ENCODE data around the gene PKNOX2.
A peak's percentile ranks its signal among the peaks of the same experiment; 100 is the strongest.

Gene PKNOX2

DNA sequence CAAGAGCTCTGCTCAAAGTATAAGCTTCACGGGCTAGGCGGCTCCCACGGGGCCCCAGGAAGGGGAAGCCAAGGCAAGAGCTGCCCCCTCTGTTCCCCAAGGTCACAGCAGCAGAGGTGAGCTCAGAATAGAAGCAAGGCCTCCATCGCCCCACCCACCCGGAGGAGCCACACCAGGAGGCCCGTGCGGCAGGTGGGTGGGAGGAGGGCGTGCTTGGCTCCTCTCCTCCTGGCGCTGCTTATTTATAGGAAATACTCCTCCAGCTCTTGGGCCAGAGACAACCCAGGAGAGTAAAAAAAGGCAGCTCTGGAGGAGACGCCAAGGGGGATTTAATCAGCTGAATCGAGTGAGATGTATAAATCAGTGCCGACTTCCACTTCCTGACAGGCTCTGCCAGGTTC lies 243.8 kb downstream of the PKNOX2 start:
- no peak for DNase-seq (ENCODE audit: low spot score)

DNA sequence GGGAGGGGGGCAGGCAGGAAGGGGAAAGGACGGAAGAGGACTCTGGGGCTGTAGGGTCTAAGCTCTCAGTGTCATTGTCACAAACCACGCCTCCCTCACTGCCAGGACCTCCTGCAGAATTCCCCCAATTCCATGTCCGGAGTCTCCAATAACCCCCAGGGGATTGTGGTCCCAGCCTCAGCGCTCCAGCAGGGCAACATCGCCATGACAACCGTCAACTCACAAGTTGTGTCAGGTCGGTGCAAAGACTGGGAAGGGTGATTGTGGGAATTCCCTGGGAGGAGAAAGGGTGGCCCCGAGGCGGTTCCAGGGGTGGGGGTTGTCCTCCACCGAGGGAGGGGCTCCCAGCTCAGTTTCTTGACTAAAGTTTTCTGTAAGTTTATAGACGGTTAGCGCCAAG lies 245.5 kb downstream of the PKNOX2 start:
- no peak for DNase-seq (ENCODE audit: low spot score)

DNA sequence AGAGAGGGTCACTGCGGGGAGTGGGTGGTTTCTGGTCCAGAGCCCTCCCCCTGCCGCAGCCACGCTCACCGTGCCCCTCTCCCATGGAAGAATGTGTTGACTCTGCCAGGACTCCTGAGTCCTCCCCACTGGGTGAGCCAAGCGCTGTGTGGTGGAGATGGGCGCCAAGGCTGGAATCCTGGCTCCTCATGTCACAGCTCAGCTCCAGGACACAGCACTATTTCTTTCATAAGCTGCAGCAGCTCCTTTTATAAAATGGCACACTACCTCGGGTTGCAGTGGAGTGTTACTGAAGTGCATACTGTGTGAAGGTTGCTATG lies 247.6 kb downstream of the PKNOX2 start:
- no peak for DNase-seq (ENCODE audit: low spot score)

DNA sequence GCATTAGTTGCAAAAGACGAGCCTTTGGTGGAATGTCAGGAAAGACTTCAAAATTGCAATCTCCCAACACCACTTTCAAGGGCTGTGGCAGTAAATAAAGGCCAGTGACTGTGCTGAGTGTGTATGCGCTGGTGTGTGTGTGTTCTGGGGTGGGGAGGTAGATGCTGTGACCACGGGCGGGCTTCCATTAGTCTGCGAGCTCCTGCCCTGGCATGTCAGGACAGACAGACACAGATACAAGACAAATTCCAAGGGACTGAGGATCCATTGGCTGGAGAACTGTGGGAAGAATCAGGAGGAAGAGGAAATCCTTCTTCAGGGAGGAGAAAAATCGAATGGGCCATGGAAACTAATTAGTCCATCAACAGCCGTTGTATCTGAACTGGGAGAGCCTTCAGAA lies 248.0 kb downstream of the PKNOX2 start:
- DNase-seq (ENCODE audit: low spot score): no peak

DNA sequence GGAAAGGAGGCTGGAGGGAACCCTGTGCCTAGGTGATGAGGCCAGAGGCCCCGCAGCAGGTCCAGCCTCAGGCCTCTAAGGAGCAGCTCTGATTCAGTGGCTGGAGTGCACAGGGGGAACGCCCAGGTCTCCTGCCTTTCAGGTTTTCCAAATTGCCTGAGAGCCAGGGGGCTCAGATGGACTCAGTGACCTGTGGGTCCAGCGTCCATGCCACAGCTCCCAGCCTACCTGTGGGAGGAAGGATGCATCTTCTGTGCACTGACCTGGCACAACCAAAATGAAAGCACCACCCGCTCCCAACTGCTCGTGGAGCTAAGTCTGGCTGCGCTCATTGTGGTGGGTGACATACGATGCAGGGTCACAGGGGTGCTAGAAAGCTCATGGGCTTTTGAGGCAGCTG lies 248.7 kb downstream of the PKNOX2 start:
- no peak for DNase-seq (ENCODE audit: low spot score)

DNA sequence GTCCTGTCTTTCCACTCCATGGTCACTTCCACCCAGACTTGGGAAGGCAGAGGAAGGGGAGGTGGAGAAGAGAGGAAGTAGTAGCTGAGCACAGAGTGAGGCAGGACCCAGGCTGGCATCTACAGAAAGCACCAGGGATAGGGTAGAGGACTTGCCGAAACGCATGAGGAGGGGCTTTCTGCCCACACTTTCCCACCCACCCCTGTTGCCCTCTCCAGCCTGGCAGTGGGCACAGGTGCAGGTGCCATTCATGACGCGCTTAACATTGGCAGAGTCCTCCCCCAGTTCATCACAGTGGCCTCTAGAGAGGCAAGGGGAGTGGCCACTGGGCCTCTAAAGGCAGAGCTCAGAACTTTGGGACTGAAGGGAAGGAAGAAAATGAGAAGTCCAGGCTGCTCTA lies 249.6 kb downstream of the PKNOX2 start:
- no peak for DNase-seq (ENCODE audit: low spot score)

DNA sequence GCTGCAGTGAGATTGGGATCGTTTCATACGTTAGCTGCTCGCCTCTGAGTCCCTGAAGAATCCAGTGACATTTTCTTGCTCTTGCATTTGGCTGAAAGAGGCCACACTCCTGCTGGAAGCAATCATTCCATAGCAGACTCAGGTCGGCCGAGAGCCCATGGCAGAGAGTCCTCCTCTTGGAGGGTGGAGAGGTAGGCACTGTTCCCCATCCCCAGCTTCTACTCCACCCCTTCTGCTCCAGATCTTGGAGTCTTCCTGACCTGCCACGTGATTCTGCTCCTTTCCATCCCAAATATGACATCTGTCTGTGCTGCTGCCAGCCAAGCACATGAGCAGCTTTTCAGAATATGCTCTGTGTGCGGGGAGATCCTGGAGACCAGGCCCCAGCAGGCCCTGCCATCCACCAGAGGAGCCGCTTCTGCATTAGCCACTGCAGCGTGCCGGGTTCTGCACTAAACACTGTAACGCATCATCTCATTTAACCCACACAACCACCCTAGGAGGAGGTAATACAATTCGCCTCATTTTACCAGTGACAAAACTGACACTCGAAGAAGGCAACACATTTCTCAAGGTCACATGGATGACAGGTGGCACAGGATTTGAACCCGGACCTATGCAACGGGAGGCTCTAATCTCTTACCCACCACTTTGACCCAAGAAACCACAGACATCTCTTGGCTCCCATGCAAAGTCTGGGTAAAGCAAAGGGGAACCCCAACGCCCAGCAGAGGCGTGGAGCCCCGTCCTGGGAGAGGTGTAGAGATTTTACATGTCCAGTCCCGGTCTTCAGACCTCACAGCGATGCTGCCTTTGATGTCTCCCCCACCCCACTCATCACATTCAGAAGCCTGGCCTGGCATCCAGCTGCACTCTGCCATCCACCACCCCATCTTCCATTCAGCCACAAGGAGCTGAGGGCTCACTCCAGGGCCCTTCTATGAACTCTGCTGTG lies 252.7 kb downstream of the PKNOX2 start:
- DNase-seq (ENCODE audit: low spot score): no peak

DNA sequence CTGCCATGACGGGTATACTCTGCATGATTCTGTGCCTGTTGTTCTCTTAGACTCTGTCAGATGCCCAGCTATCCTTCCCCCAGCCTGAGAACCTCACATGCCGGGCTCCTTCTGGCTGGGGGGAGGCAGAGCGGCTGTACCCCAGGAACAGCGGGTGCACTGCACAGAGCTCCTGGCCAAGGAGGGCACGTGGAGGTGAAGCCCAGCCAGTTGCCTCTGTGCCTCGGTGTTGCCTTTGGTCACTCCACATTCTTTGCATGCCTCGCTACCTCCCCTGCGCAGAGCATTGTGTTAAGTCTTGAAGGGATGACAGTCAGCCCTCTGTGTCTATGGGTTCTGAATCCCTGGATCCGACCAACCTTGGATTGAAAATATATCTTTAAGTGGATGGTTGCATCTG lies 253.8 kb downstream of the PKNOX2 start:
- DNase-seq (ENCODE audit: low spot score): no peak

DNA sequence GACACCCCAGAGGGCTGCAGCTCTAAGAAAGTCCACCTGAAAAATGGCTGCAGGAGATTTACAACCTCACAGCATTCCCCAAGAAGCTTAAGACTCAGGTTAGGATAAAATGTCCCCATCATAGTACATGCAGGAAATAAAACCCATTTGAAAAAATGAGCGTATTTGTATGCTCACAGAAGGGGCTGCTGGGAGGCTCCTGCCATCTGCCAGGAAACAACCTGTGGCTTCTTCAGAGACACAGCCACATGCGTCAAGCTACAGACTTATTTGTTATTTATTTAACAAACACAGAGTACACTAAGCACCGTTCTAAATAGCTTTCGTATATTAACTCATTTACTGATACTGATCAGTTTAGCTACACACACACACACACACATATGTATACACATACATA lies 258.1 kb downstream of the PKNOX2 start:
- DNase-seq (ENCODE audit: low spot score): no peak

DNA sequence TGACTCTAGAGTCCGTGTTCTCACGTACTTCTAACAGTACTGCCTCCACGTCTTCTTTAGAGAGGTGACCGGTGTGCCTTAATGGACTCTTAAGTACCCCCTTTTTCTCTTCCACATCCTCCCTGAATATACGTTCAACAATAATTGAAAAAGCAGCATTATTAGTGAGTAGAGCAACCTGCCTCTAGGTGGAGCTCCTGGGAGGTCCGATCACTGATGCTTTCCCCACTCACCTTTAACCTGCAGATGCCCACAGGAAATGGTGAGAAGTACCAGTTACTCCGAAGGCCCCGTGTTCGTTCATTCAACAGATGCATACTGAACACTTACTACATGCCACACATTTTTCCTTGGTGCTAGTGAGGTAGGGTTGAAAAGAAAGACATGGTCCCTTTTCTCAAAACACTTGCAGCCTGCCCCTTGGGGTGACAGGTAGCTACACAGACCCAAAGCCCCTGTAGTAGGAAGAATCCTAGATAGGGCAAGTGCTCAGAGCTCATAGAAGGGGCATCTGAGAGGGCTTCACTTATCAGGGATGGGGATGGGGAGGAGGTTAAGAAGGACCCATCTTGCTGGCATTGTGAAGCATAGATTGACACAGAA lies 258.8 kb downstream of the PKNOX2 start:
- DNase-seq (ENCODE audit: low spot score): no peak

DNA sequence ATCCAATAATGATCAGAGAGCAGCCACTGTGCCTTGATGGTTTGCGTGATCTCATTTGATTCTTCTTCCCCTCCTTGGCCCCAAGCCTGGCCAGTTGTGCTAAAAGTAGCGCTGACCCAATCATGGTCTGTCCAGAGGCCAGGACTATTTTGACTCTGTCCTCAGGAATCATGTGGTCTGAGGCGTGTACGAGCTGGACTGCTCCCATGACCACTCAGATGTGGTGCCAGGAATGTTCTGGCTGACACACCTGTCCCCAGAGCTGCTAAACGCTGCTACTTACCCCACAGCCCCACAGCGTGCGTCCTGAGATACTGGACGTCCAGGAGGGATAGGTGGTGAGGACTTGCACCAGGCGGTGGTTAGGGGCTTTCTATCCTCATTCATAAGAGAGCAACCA lies 261.1 kb downstream of the PKNOX2 start:
- DNase-seq (ENCODE audit: low spot score): no peak

DNA sequence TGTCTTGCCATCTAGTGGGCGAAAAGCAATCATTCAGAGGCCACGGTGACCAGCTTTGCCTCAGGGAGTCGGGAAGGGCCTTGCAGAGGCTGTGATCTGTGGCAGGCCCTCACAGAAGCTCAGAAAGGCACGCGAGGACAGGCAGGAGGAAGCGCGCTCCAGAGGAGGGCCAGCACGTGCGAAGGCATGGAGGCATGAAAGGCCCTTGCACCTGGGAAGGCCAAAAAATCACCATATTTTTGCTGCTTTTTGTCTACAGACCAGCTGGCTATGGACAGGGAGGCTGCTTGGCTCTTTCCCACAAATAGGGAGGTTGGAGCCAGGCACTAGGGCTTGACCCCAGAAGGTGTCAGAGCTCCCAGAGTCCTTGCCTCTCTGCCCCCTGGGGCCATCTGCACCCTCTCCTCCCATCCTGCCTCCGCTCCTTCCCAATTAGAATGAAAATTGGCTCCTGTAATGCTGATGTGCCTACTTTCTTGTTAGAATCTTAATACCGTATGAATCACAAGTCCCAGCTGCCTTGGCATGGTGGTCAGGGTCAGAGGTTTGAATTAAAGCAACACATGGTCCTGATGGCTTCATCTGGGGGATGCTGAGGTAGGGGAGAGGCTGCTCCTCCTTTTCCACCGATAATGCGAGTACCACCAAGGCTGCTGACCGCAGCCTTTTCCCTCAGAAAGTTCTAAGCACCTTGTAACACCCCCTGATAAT lies 262.4 kb downstream of the PKNOX2 start:
- no peak for DNase-seq (ENCODE audit: low spot score)

DNA sequence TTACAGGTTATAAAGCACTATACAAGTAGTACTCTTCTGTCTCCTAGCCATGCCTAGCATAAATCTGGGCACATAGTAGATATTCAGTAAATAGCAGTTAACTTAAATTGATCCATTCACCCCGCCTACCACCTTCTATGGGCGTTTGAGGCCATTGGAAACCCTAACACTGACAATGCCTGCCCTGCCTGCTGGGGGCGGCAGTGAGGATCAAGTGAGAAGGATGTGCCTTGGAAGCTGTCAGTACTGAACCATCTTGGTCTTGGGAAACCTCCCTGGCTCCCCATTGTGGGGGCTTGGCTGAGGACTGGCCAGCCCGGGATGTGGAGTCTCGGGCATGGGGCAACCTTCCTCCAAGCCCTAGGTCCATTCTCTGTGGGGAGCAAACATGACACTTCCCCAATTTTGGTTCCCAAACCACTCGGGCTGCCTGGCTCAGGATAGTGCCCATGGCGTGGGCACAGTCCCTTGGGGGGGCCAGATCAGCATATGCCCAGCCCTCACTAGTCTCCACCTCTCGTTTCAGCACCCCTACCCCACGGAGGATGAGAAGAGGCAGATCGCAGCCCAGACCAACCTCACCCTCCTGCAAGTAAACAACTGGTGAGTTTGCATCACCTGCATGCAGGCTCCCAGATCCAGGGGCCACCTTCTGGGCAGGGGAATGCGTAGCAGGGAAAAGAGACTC lies 264.1 kb downstream of the PKNOX2 start:
- DNase-seq (ENCODE audit: low spot score): no peak

DNA sequence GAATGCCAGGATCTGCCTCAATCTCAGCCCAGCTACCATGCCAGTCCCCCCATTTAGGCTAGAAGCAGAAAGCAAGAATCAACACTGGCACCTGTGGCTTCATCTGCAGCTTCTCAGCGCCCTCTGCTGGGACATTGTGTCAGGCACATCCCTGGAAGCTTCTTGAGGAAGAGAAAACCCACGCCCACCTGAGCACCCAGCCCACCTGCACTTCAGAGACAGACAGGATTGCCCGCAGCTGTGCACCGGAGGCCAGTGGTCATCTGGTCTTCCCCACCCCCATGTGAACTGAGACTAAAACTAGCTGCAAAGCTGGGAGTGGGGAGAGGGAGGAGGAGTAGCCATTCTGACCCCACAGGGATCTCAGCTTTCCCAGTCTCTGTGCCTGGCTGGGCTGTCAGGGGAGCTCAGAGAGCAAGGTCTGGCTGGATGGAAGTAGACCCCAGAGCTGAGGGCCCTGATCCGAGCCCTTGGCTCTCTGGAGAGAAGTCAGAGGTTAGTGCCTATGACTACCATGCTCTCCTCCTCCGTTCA lies 264.7 kb downstream of the PKNOX2 start:
- peak; percentile 51 for DNase-seq (ENCODE audit: low spot score)

DNA sequence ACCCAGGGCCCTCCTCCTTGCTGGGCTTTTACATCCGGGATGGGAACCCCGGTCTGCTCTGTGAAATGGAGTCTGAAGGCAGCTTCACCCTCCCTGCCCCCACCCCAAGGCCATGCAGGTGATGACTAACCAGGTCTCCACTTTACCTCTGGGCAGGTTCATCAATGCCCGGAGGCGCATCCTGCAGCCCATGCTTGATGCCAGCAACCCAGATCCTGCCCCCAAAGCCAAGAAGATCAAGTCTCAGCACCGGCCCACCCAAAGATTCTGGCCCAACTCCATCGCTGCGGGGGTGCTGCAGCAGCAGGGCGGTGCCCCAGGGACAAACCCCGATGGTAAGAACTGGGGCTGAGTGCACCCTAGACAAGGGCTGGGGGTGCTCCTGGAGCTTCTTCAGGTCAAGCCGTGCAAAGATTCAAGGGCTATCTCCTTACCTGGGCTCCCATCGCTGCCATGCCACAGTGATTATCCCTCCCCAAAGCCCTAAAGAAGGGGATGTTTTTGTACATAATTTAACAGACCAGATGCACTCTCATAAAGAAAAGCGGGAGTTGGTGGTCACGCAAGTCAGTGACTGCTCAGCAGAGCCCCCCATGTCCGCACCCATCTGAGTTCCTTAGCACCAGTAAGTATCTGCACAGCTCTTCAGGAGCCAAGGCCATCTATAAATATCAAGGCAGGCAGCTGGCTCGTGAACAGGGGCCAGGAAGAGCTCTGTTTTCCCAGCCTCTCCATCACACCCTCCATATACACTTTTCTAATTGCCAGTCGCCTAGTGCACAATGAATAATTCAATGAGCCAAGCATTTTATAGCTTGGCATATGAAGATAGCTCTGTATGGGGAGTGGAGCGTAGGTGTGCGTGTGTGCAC lies 265.5 kb downstream of the PKNOX2 start:
- no peak for DNase-seq (ENCODE audit: low spot score)

DNA sequence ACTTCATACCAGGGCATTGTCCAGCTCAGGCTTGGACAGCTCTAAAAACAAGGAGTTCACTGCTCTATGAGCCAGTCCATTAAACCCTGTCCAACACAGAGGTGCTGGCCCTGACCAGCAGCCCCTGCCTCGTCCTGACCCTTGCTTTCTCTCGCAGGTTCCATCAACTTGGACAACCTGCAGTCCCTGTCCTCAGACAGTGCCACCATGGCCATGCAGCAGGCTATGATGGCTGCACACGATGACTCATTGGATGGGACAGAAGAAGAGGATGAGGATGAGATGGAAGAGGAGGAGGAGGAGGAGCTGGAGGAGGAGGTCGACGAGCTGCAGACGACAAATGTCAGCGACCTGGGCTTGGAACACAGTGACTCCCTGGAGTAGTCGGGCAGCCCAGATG lies 266.5 kb downstream of the PKNOX2 start:
- DNase-seq (ENCODE audit: low spot score): no peak

DNA sequence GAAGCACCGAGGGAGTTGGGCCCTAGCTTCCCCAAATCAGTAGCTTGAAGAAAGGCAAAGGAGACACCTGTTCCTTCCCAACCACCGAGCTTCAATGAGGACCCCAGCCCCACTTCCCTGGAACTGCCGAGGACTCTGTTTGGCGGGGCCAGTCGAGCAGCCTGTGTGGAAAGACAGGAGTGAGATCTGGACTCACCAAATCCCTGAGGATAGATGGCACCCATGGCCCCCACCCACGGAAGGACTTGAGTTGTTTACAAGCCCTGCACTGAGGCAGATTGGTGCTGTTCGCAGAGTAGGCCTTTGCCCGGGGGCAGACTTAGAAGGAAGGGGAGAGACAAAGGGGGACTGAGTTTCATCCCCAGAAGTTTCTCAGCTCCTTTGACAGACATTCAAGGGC lies 266.9 kb downstream of the PKNOX2 start:
- DNase-seq (ENCODE audit: low spot score): no peak

DNA sequence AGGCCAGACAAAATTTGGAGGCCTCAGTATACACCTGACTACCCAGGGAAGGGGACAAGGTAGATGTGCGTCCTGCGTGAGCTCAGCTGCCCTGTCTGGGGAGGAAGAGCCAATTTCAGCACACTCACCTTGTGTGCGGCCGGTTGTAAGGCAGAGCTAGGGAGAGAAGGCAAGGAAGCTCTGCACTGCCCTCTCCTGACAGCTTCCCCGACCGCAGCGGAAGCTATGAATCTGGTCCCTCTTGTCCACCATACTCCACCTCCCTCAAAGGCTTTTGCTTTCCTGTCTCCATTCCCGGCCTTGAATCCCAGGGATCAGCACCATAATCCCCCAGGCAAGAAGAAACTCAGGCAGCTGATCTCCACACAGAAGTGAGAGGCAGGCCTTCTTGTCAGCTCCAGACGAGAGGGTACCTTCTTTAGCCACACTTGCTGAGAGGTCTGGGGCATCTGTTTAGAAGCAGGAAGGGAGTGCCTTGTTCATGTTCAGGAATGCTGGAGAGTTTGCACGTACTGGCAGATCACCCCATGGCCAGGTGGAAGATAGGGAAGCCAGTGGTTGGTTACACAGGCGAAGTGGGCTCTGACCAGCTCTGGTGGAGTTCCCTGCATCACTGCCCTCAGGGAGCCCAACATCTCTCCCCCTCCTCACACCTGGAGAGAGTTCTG lies 269.0 kb downstream of the PKNOX2 start:
- peak; percentile 74 for DNase-seq (ENCODE audit: low spot score)

DNA sequence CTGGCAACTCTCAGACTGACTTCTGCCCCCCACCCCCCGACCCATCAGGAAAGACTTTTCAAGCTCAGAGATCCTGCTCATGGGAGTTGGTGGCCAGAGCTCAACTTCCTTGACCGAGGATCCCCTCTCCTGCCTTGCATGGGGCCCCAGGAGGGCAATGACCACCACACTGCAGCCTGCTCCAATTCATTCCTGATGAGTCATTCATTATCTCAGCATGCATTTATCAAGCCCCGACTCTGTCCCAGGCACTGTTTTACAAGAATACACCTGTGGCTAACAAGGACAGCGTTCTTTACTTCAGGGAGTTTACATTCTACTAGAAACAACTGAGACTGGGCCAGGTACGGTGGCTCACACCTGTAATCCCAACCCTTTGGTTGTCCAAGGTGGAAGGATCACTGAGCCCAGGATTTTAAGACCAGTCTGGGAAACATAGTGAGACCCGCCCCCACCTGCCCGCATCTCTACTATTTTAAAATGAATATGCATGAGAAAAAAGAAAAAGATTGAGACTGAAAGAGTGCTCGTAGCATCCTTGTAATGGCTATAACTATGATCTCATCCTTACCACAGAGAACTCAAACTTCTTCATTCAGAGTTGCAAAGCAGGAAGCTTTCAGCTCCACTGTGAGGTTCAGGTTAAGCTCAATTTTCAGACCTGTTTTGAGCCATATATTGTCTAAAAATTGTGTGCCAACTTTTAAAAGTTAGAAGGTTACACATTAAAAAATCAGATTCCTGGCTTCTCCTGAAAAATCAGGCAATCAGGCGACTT lies 271.1 kb downstream of the PKNOX2 start:
- DNase-seq (ENCODE audit: low spot score): no peak
